SK-N-MC (cell line): ENCODE data around the gene ZNF710.

ENCODE experiments used
- EZH2 ChIP-seq: fragments of 200-600 bp; sonication (generic); IDR thresholded peaks from one replicate; pipeline ENCODE4 v1.6.1; 2017; ENCODE audit warnings: antibody characterized with exemption
- FOXP2 ChIP-seq: optimal IDR thresholded peaks from 2 replicates; pipeline ENCODE3; 2011; ENCODE audit warnings: mild to moderate bottlenecking, moderate library complexity; ENCODE audit not compliant: insufficient read depth; ENCODE audit errors: extremely low read length, control extremely low read depth
- POLR2AphosphoS5 ChIP-seq: IDR thresholded peaks from 2 replicates; pipeline ENCODE4 v1.6.1; 2012; ENCODE audit warnings: mild to moderate bottlenecking, low read depth, low read length, borderline replicate concordance

- no peak for TF ChIP-seq EZH2
- peak; percentile 86; the same call in 1 of the 2 replicates for TF ChIP-seq POLR2AphosphoS5
- TF ChIP-seq FOXP2, result no peak
Observed at GRCh38 chr15:90101969-90102890, 101.1 kb downstream of the ZNF710 start, which contains the start of gene IDH2.
